ACC112 (cell line): ENCODE results near the gene PPP2CA.
"Not testable (repeated sequence)": the region's sequence is repeated elsewhere in the genome, so short reads cannot be mapped to it uniquely, and the experiment has no call there.

Experiments
- H2AFZ ChIP-seq: fragments of 200-600 bp; sonication (generic); one replicate; pipeline ENCODE4 v1.6.0; 2017; ENCODE audit warnings: antibody characterized with exemption, low read length; ENCODE audit not compliant: unreplicated experiment
- H3K27ac ChIP-seq: fragments of 200-600 bp; sonication (generic); 2 replicates; pipeline ENCODE4 v1.5.1; 2014; ENCODE audit warnings: low read depth, mild to moderate bottlenecking, antibody characterized with exemption, low read length, moderate library complexity
- H3K27me3 ChIP-seq: fragments of 200-600 bp; sonication (generic); 2 replicates; pipeline ENCODE4 v1.6.1; 2014; ENCODE audit warnings: mild to moderate bottlenecking, antibody characterized with exemption, low read length, moderate library complexity, mixed read lengths; ENCODE audit not compliant: insufficient read depth
- H3K36me3 ChIP-seq: fragments of 200-600 bp; sonication (generic); 2 replicates; pipeline ENCODE4 v1.6.1; 2016; ENCODE audit warnings: mild to moderate bottlenecking, antibody characterized with exemption, low read length, moderate library complexity, mixed read lengths; ENCODE audit not compliant: insufficient read depth
- H3K4me1 ChIP-seq: fragments of 200-600 bp; sonication (generic); one replicate; pipeline ENCODE4 v1.6.1; 2016; ENCODE audit warnings: low read length, mixed read lengths; ENCODE audit not compliant: insufficient read depth, unreplicated experiment, control insufficient read depth
- H3K4me3 ChIP-seq: fragments of 200-600 bp; sonication (generic); 2 replicates; pipeline ENCODE4 v1.5.1; 2014; ENCODE audit warnings: mild to moderate bottlenecking, low read depth, low read length
- H3K79me2 ChIP-seq: fragments of 200-600 bp; sonication (generic); one replicate; pipeline ENCODE4 v1.6.0; 2016; ENCODE audit warnings: low read length; ENCODE audit not compliant: control insufficient read depth, unreplicated experiment, insufficient read depth

The PPP2CA gene

GRCh38 chr5:134171972-134172371 lies 53.9 kb downstream of the PPP2CA start:
- no peaks in the 10 kb centered on the region for H3K27me3 ChIP-seq
- H3K36me3 ChIP-seq, result peaks cover 38% of the 10 kb centered on the region
- H3K4me1 ChIP-seq, result peaks cover 15% of the 10 kb centered on the region
- H3K79me2 ChIP-seq, result peaks cover 88% of the 10 kb centered on the region
- H2AFZ ChIP-seq, result no peak overlapping the region
- H3K27ac ChIP-seq, result no peak overlapping the region
- no peak overlapping the region for H3K4me3 ChIP-seq

- Histone ChIP-seq H3K27me3 (no peaks in the 10 kb centered on the region), H3K36me3 (peaks cover 56% of the 10 kb centered on the region), H3K4me1 (no peaks in the 10 kb centered on the region), H2AFZ (no peak overlapping the region), H3K4me3 (no peak overlapping the region), H3K27ac (no peak overlapping the region), H3K79me2 (peaks cover 25% of the 10 kb centered on the region)
Measured at GRCh38 chr5:134162592-134162991, 63.3 kb downstream of the PPP2CA start.

GRCh38 chr5:134161513-134162395 lies 64.1 kb downstream of the PPP2CA start:
- Histone ChIP-seq H3K27me3 (no peaks in the 10 kb centered on the region), H3K36me3 (peaks cover 50% of the 10 kb centered on the region)

GRCh38 chr5:134153657-134154056 lies 72.2 kb downstream of the PPP2CA start:
- peaks cover 4% of the 10 kb centered on the region for H3K4me1 ChIP-seq
- no peak overlapping the region for H3K27ac ChIP-seq
- H3K79me2 ChIP-seq, result peaks cover 37% of the 10 kb centered on the region
- no peak overlapping the region for H2AFZ ChIP-seq
- H3K4me3 ChIP-seq, result no peak overlapping the region
- H3K36me3 ChIP-seq, result peaks cover 47% of the 10 kb centered on the region
- no peaks in the 10 kb centered on the region for H3K27me3 ChIP-seq

More at GRCh38 chr5:134161513-134162395, 64.1 kb downstream of the PPP2CA start:
- H3K4me1 ChIP-seq, result no peaks in the 10 kb centered on the region
- peaks cover 21% of the 10 kb centered on the region for H3K79me2 ChIP-seq
- no peak overlapping the region for H2AFZ ChIP-seq
- H3K27ac ChIP-seq, result no peak overlapping the region
- no peak overlapping the region for H3K4me3 ChIP-seq

- H3K79me2 ChIP-seq, result peaks cover 39% of the 10 kb centered on the region
Measured at GRCh38 chr5:134153241-134153640, 72.6 kb downstream of the PPP2CA start.

GRCh38 chr5:134152173-134152832 lies 73.6 kb downstream of the PPP2CA start:
- H3K79me2 ChIP-seq, result peaks cover 38% of the 10 kb centered on the region
- peaks cover 39% of the 10 kb centered on the region for H3K36me3 ChIP-seq
- not testable (repeated sequence) for H3K27ac ChIP-seq, H3K27me3 ChIP-seq, H3K4me3 ChIP-seq, H3K4me1 ChIP-seq, H2AFZ ChIP-seq

More at GRCh38 chr5:134153241-134153640, 72.6 kb downstream of the PPP2CA start:
- Histone ChIP-seq H2AFZ (no peak overlapping the region), H3K4me1 (peaks cover 4% of the 10 kb centered on the region), H3K4me3 (no peak overlapping the region), H3K27me3 (no peaks in the 10 kb centered on the region), H3K27ac (no peak overlapping the region), H3K36me3 (peaks cover 43% of the 10 kb centered on the region)

- no peaks in the 10 kb centered on the region for H3K27me3 ChIP-seq
- H3K36me3 ChIP-seq, result peaks cover 39% of the 10 kb centered on the region
- no peak overlapping the region for H3K27ac ChIP-seq
Measured at GRCh38 chr5:134151723-134152122, 74.2 kb downstream of the PPP2CA start.

GRCh38 chr5:134149571-134150303 lies 76.1 kb downstream of the PPP2CA start:
- Histone ChIP-seq H3K79me2 (peaks cover 46% of the 10 kb centered on the region), H3K36me3 (peaks cover 31% of the 10 kb centered on the region)

More at GRCh38 chr5:134151723-134152122, 74.2 kb downstream of the PPP2CA start:
- no peak overlapping the region for H2AFZ ChIP-seq
- H3K4me3 ChIP-seq, result no peak overlapping the region
- peaks cover 40% of the 10 kb centered on the region for H3K79me2 ChIP-seq
- H3K4me1 ChIP-seq, result peaks cover 6% of the 10 kb centered on the region

GRCh38 chr5:134148986-134149539 lies 76.8 kb downstream of the PPP2CA start:
- Histone ChIP-seq H3K4me1 (peaks cover 8% of the 10 kb centered on the region), H3K27ac (no peak overlapping the region), H3K27me3 (no peaks in the 10 kb centered on the region), H3K79me2 (peaks cover 47% of the 10 kb centered on the region), H3K36me3 (peaks cover 30% of the 10 kb centered on the region), H2AFZ (no peak overlapping the region), H3K4me3 (no peak overlapping the region)

More at GRCh38 chr5:134149571-134150303, 76.1 kb downstream of the PPP2CA start:
- H2AFZ ChIP-seq, result no peak overlapping the region
- H3K4me3 ChIP-seq, result no peak overlapping the region
- H3K27ac ChIP-seq, result no peak overlapping the region
- peaks cover 8% of the 10 kb centered on the region for H3K4me1 ChIP-seq
- no peaks in the 10 kb centered on the region for H3K27me3 ChIP-seq

GRCh38 chr5:134148316-134148715 lies 77.6 kb downstream of the PPP2CA start:
- H3K27ac ChIP-seq, result no peak overlapping the region
- H3K36me3 ChIP-seq, result peaks cover 23% of the 10 kb centered on the region
- peaks cover 47% of the 10 kb centered on the region for H3K79me2 ChIP-seq
- H3K4me1 ChIP-seq, result peaks cover 8% of the 10 kb centered on the region
- H2AFZ ChIP-seq, result no peak overlapping the region
- H3K27me3 ChIP-seq, result no peaks in the 10 kb centered on the region
- H3K4me3 ChIP-seq, result no peak overlapping the region
